ENCODE measurements around the gene LHX5.
"Not testable (repeated sequence)": the region's sequence is repeated elsewhere in the genome, so short reads cannot be mapped to it uniquely, and the experiment has no call there.

LHX5 gene

DNA sequence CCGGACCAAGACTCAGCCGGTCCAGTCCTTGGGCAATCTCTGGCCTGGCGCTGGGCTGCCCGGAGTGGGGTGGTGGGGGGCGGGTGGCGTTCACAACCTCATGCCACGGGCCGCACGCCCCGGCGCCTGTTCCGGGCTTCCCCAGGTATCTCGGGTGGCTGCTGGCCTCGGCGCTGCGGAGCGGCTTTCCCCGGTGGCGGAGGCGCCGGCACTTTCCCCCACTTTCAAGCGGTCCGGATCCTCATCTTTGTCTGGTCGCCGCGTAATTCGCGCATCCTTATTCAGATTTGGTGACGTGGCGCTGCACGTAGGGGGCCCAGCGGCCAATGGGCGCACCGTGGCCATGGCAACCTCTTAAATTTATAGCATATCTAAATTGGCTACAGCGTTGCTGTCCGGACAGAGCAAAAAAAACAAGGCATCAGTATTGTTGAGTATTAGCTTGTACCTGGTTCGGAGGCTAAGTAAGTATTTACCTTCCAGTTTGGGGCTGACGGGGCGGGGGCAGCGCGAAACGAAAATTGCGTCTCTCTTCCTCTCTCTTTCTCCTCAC lies at the start of gene LHX5:
LHX5 (minus strand) TSS at position 253 of the 553 bp plus-strand sequence. CDS start 373 bp downstream, outside the sequence.
- H3K4me3 Mint-ChIP-seq, result no peak within 1 kb of the TSS
- peaks cover 89% of the 10 kb centered on the region for H3K27me3 Mint-ChIP-seq
- ATAC-seq, result no peak
- no peaks in the 10 kb centered on the region for H3K9me3 Mint-ChIP-seq
- peaks cover 24% of the 10 kb centered on the region for H3K4me1 Mint-ChIP-seq
- H3K36me3 Mint-ChIP-seq, result no peaks in the 10 kb centered on the region
- no peak within 1 kb of the TSS for H3K27ac Mint-ChIP-seq

DNA sequence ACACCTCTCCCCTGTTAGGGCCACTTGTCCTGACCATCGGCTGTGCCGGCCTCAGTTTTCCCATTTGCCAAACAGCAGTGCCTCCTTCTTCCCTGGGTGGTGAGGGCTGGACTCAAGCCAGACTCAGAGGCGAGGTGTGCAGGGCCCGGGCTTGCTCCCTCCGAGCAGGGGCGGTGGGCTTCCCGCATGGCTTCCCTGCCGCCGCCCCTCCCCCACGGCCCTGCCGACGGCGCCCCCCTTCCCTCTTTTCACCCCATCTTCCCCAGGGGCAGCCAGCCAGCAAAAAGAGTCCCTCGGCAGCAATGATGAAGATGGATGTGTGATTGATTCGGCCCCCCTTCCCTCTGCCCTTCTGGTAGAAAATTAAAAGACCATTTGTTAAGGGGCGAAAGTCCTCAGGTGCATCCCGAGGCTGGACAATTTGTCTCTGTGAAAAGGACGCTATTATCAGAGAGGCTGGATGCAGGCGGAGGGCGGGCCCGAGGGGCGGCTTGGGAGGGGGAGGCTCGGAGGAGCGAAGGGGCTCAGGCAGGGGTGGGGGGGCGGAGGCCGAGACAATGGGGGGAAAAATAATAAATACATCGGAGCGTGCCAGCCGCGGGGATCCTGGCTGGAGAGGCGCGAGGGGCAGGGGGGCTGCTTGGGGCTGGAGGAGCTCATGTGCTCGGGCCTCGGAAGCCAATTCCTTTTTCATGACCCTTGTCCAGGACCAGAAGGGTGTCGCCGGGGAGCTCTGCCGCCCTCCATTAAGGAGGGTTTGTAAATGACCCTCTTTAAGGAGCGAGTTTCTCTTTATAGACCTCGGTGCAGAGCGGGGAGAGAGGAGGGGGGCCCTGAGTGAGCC lies 48.0 kb upstream of the LHX5 start:
- no peaks in the 10 kb centered on the region for H3K36me3 Mint-ChIP-seq
- no peak for ATAC-seq
- peaks cover 92% of the 10 kb centered on the region for H3K27me3 Mint-ChIP-seq
- no peak overlapping the region for H3K27ac Mint-ChIP-seq
- no peak overlapping the region for H3K4me3 Mint-ChIP-seq
- H3K9me3 Mint-ChIP-seq, result no peaks in the 10 kb centered on the region
- H3K4me1 Mint-ChIP-seq, result peaks cover 6% of the 10 kb centered on the region

DNA sequence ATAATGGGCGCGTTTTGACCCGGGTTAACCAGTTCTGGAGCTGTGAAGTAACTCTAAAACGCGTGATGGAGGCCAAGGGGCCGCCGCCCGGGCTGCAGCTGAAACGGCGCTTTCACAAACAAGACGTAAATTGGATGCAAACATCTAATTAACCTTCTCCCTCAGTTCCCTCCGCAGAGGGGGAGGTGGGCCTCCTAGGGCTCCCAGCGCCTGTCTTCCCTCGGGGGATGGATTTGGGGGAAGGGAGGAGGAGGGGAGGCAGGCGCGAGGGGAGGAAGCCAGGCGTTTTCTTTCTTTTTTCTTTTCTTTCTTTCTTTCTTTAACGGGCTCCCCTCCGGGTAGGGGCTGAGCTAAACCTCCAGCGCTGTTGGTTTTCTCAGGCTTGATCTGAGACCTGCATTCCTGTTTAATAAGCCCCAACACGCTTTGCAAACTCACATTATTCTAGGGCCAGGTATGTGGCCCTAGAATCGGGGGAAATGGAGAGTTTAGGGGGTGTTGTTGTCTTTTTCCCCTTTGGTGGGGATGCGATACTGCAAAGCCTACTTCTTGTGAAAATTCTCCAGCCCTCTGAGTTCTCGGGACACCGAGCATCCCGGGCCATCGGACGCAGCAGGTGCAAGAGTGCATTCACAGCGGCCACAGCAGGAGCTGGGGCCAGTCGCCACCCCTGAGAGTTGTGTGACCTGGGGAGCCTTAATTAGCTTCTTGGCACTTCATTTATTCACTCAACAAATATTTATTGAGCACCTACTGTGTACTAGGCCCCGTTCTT lies 43.6 kb upstream of the LHX5 start:
- Mint-ChIP-seq H3K9me3 (no peaks in the 10 kb centered on the region), H3K27ac (no peak overlapping the region), H3K4me3 (no peak overlapping the region), H3K36me3 (no peaks in the 10 kb centered on the region), H3K27me3 (peaks cover 94% of the 10 kb centered on the region), H3K4me1 (peaks cover 6% of the 10 kb centered on the region)
- ATAC-seq, result no peak

DNA sequence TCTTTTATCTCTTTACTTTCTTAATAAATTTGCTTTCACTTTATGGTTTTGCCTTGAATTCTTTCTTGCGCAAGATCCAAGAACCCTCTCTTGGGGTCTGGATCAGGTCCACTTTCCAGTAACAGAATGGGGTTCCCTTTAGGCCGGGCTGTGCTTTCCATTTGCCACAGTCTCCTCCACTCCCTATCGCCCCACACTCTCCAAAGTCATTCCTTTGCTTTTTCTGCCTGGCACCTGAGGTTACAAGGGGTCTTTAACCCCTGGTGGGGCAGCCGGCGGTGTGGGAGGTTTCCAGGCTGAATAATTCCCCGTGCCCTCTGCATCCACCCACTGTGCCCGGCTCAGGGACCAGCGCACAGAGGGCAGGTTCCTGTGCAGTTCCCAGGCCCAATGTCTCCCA lies 42.9 kb upstream of the LHX5 start:
- H3K27me3 Mint-ChIP-seq, result peaks cover 94% of the 10 kb centered on the region
- no peak overlapping the region for H3K4me3 Mint-ChIP-seq
- H3K36me3 Mint-ChIP-seq, result no peaks in the 10 kb centered on the region
- no peaks in the 10 kb centered on the region for H3K9me3 Mint-ChIP-seq
- no peak for ATAC-seq
- H3K4me1 Mint-ChIP-seq, result peaks cover 6% of the 10 kb centered on the region
- H3K27ac Mint-ChIP-seq, result no peak overlapping the region

DNA sequence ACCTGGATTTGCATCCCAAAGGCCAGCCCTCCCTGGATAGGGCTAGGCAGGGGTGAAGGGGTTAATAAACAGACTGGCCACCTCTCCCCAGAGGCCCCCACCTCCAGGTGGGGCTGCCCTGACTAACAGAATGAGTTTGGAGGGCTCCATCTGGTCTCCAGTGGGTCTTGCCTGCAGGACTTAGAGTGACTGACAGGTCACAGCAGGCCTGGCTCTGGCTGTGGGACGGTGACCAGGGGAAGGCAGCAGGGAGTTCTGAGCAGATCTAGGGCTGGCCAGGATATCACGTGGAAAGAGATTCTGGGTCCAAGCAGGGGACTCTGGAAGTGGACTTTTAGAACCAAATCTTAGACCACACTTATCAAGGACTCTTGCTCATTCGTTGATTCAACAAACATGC lies 40.9 kb upstream of the LHX5 start:
- H3K27ac Mint-ChIP-seq, result no peak overlapping the region
- peaks cover 6% of the 10 kb centered on the region for H3K4me1 Mint-ChIP-seq
- H3K27me3 Mint-ChIP-seq, result peaks cover 74% of the 10 kb centered on the region
- H3K36me3 Mint-ChIP-seq, result no peaks in the 10 kb centered on the region
- no peaks in the 10 kb centered on the region for H3K9me3 Mint-ChIP-seq
- H3K4me3 Mint-ChIP-seq, result no peak overlapping the region
- ATAC-seq, result no peak

DNA sequence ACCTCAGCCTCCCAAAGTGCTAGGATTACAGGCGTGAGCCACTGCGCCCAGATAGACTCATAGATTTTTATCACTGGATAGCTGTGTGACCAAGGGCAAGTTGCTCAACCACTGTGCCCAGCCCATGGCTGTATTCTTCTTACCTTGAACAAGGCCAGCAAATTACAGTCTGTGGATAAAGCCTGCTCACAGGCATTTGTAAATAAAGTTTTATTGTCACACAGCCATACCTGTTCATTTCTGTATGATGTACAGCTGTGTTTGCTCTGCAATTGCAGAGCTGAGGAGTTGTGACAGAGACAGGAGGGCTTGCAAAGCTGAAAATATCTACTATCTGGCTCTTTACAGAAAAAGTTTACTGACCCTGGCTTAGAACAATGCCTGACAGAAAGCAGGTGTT lies 35.2 kb upstream of the LHX5 start:
- Mint-ChIP-seq H3K9me3 (peaks cover 3% of the 10 kb centered on the region), H3K27ac (no peak overlapping the region), H3K27me3 (peaks cover 41% of the 10 kb centered on the region), H3K36me3 (no peaks in the 10 kb centered on the region), H3K4me3 (no peak overlapping the region), H3K4me1 (no peaks in the 10 kb centered on the region)
- ATAC-seq, result no peak

DNA sequence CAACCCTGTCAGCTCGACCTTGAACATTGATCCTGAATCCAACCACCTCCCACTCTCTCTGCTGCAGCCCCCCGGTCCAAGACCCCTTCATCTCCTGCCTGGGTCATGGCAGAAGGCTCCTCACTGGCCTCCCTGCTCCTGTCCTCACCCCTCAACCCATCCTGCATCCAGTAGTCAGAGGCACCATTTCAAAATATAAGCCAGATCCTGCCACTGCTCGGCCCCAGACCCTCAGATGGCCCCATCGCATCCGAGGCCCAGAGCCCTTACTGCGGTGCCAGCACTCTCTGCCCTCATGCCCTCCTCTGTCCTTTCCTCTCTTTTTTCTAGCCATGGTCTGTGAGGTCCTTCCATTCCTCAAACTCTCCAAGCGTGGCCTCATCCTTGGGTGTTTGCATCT lies 34.3 kb upstream of the LHX5 start:
- H3K9me3 Mint-ChIP-seq, result peaks cover 3% of the 10 kb centered on the region
- no peaks in the 10 kb centered on the region for H3K36me3 Mint-ChIP-seq
- no peak overlapping the region for H3K27ac Mint-ChIP-seq
- no peaks in the 10 kb centered on the region for H3K4me1 Mint-ChIP-seq
- ATAC-seq, result no peak
- no peak overlapping the region for H3K4me3 Mint-ChIP-seq
- peaks cover 40% of the 10 kb centered on the region for H3K27me3 Mint-ChIP-seq

DNA sequence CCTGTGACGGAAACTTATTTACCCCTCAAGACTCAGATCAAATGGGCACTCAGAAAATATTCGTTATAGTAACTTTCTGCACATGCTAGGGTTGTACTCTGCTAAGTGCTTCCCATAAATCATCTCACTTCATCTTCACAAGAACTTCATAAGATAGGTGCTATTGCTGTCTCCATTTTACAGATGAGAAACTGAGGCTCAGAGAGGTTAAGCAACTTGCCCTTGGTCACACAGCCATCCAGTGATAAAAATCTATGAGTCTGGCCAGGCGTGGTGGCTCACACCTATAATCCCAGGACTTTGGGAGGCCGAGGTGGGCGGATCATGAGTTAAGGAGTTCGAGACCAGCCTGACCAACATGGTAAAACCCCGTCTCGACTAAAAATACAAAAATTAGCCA lies 33.2 kb upstream of the LHX5 start:
- Mint-ChIP-seq H3K27ac (no peak overlapping the region), H3K4me1 (peaks cover 6% of the 10 kb centered on the region), H3K27me3 (peaks cover 40% of the 10 kb centered on the region), H3K9me3 (peaks cover 3% of the 10 kb centered on the region), H3K4me3 (no peak overlapping the region), H3K36me3 (no peaks in the 10 kb centered on the region)
- no peak for ATAC-seq

DNA sequence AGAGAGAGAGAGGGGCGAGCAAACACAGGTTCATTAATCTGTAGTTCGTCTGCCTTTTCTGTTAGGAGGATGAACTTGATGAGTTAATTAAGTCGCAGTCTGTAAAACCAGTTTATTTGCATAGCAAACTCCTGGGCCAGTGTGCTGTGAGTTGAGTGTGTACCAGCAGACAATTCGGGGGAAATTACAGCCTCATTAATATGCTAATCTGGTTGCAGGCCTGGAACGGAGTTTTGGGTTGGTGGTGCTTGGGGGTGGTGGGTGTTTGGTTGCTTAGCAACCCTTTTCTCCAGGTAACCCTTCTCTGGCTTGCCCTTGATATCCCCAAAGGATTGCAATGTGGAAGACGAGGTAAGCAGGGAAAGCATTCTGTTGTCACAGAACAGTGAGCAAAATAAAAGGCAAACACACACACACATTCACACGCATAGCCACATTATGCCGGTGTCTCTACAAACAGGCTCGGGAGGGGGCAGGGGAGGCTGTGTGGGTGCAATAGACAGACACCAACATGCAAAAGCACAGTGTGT lies 29.2 kb upstream of the LHX5 start:
- peaks cover 6% of the 10 kb centered on the region for H3K4me1 Mint-ChIP-seq
- no peak overlapping the region for H3K27ac Mint-ChIP-seq
- no peak overlapping the region for H3K4me3 Mint-ChIP-seq
- peaks cover 36% of the 10 kb centered on the region for H3K27me3 Mint-ChIP-seq
- ATAC-seq, result no peak
- peaks cover 3% of the 10 kb centered on the region for H3K9me3 Mint-ChIP-seq
- no peaks in the 10 kb centered on the region for H3K36me3 Mint-ChIP-seq

DNA sequence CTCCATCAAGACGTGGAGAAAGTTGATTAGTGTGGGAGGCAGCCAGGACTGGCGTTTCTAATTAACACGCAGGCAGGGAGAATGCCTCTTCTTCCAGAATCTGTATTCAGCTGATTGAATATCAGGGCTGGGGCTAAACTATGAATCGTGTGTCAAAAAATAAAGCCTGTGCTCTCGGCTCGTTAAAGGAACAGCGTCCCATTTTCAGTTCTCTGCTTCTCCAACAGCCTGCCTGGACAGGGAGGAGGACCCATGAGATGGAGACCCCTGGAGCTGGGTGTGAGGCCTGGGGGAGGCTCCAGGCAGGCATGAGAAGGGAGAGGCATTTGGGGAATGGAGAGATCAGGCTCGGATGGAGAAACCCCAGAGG lies 28.6 kb upstream of the LHX5 start:
- ATAC-seq, result no peak
- Mint-ChIP-seq H3K4me1 (peaks cover 6% of the 10 kb centered on the region), H3K27me3 (peaks cover 33% of the 10 kb centered on the region), H3K9me3 (peaks cover 3% of the 10 kb centered on the region), H3K4me3 (no peak overlapping the region), H3K36me3 (no peaks in the 10 kb centered on the region), H3K27ac (no peak overlapping the region)

DNA sequence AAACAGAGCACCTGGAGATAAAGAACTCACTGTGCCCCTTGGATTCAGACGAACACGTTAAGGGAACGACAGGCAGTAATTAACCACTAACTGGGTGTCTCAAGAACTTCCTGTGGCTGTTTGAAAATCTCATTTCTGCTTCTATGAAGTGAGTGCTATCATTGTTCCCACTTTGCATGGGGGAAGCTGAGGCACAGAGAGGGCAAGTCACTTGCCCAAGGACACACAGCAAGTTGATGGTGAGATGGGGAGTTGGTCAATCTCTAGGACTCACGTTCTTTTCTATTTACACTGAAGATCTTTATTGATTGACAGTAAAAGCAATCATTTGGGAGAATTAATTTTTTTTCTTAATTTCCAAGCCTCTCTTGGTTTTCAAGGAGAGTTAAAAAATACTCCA lies 26.8 kb upstream of the LHX5 start:
- Mint-ChIP-seq H3K4me1 (peaks cover 6% of the 10 kb centered on the region), H3K27ac (no peak overlapping the region), H3K9me3 (peaks cover 3% of the 10 kb centered on the region), H3K4me3 (no peak overlapping the region), H3K36me3 (no peaks in the 10 kb centered on the region), H3K27me3 (peaks cover 40% of the 10 kb centered on the region)
- no peak for ATAC-seq

DNA sequence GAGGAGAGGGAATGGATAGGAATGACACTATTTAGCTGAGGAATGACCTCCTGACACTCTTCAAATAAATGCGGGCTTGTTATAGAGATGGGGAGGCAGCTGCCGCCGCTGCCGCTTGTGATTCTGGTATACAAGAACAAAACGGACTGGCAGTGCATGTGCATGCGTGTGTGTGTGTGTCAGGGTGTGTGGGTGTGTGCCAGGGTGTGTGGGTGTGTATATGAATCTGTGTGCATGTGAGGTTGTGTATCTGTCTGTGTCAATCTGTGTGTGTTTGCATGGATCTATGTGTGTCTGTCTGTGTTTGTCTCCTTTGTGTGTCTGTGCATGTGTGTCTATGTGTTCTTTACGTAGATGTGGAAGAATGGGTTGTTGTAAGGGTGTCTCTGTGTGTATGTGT lies 26.0 kb upstream of the LHX5 start:
- Mint-ChIP-seq H3K27me3 (peaks cover 40% of the 10 kb centered on the region), H3K4me1 (peaks cover 6% of the 10 kb centered on the region), H3K36me3 (no peaks in the 10 kb centered on the region), H3K4me3 (no peak overlapping the region), H3K9me3 (peaks cover 3% of the 10 kb centered on the region), H3K27ac (no peak overlapping the region)
- no peak for ATAC-seq

DNA sequence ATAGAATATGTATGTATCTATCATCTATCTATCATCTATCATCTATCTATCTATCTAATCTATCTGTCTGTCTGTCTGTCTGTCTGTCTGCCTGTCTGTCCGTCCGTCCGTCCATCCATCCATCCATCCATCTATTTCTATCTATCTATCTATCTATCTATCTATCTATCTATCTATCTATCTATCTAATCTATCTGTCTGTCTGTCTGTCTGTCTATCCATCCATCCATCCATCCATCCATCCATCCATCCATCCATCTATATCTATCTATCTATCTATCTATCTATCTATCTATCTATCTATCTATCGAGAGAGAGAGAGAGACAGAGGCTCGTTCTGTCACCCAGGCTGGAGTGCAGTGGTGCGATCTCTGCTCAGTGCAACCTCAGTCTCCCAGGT lies 24.3 kb upstream of the LHX5 start:
- H3K36me3 Mint-ChIP-seq, ATAC-seq, H3K4me1 Mint-ChIP-seq, H3K4me3 Mint-ChIP-seq, H3K27ac Mint-ChIP-seq, H3K9me3 Mint-ChIP-seq: not testable (repeated sequence)
- peaks cover 25% of the 10 kb centered on the region for H3K27me3 Mint-ChIP-seq

DNA sequence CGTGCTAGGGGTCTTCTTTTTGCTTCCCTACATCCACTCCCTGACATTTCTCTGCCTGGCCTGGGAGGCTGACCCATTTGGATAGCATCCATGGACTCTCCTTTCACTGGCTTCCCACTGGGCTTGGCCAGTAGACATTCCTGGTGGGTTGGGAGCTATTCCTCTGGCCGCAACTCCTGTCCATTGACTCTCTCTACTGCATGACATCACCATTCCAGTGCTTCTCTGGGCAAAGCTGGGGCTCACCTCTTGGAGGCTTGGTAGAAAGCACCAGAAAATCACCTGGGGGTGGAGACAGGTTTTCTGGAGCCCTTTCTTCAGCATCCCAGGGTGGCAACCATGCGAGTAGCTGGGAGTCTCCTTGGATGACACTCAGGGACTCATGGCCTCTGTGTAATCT lies 16.7 kb upstream of the LHX5 start:
- Mint-ChIP-seq H3K4me3 (no peak overlapping the region), H3K27ac (no peak overlapping the region), H3K9me3 (peaks cover 4% of the 10 kb centered on the region), H3K27me3 (peaks cover 66% of the 10 kb centered on the region), H3K4me1 (no peaks in the 10 kb centered on the region), H3K36me3 (no peaks in the 10 kb centered on the region)
- ATAC-seq, result no peak

DNA sequence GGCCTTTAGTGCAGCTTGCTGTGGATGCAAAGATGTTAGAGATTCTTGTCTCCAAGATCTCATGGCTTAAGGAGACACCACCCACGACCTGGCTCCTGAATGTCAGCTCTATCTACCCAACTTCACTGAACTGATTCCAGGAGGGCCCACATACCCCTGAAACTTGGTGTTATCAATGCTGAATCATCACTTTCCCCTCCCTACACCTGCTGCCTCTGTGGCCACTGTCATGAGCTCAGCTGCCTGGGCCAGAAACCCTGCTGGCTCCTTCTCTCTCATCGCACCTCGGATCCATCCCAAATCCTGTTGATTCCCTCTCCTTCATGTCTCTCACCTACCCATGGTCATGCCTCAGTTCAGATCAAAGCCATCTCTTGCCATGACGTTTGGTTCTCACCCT lies 15.1 kb upstream of the LHX5 start:
- H3K9me3 Mint-ChIP-seq, result peaks cover 4% of the 10 kb centered on the region
- peaks cover 82% of the 10 kb centered on the region for H3K27me3 Mint-ChIP-seq
- H3K27ac Mint-ChIP-seq, result no peak overlapping the region
- H3K4me3 Mint-ChIP-seq, result no peak overlapping the region
- ATAC-seq, result no peak
- no peaks in the 10 kb centered on the region for H3K4me1 Mint-ChIP-seq
- H3K36me3 Mint-ChIP-seq, result no peaks in the 10 kb centered on the region

Data from stimulated activated memory B cell treated with anti-CD40 and anti-IgM and Interleukin-4, amounts not matched to agents 10 μg/mL and 1 μg/mL and 100 μg/mL, for 72 hours (primary cell).